Glomerular visceral epithelial cell (primary cell): ENCODE results near the gene RGR.

Experiments used
- DNase-seq: peaks from one replicate; pipeline ENCODE4 v3.0.0-alpha.2; 2016; ENCODE audit errors: extremely low spot score

Gene RGR, protein sequence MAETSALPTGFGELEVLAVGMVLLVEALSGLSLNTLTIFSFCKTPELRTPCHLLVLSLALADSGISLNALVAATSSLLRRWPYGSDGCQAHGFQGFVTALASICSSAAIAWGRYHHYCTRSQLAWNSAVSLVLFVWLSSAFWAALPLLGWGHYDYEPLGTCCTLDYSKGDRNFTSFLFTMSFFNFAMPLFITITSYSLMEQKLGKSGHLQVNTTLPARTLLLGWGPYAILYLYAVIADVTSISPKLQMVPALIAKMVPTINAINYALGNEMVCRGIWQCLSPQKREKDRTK

DNA sequence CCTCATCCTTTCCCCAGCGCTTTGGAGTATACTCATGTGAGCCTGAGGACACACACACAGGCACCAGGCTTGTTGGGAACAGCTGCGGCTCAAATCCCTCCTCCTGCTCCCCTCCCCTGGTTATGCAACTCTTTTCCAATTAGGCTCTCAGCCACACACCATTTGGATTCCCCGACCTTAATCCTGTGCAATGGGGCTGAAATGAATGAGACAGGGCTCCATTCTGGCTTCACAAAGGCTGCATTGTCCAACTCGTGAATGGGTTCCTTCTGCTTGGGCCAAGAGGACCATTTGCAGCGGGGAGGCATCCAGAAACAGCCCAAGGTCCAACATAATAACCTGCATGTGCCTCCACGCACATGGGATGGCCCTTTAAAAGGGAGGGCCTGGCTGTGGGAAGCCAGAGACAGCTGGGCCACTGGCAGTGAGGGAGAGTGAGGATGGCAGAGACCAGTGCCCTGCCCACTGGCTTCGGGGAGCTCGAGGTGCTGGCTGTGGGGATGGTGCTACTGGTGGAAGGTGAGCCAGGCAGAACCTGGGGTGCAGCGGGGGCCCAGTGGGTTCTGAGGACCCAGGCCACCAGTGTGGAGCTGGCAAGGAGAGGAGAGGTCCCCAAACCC lies at the start of gene RGR:
RGR (plus strand) TSS at position 403 of the 620 bp plus-strand sequence; CDS start at position 441, 38 bp downstream.
- DNase-seq = no peak

DNA sequence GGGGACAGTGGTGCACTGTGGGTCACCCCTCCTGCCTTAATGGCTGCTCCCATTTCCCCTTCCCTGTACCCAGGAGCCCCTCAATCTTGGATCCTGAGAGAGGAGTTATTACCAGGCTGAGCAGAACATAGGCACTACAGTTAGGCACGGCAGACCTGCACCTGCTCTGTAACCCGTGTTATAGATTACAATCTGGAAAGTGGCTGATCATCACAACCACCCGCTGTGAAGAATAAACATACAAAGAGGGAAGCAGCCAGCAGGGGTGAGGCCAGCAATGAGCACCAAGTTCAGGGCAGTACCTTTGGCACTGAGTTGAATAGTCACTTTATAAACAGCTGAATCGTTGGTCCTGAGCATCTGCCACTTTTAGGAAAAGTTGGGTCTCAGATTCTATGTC lies 48.8 kb upstream of the RGR start:
- no peak for DNase-seq

DNA sequence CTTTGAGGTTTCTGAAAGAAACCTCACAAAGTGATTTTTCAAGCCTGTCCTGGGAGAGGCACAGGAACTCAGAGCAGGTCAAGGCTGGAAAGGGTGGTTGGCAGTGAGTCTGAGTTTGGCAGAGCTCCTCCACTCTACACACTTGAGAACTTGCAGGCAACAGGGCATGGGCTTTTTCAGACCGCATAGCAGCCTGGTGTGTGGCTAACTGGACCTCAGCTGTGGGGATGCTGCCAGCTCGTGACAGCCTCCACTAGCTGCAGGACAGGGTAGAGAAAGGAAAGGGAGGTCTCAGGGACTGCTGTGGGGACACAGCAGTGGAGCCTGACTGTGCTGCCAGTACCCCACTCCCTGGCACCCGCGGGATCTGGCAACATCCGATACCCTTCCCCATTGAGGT lies 47.9 kb upstream of the RGR start:
- peak; percentile 13 for DNase-seq

DNA sequence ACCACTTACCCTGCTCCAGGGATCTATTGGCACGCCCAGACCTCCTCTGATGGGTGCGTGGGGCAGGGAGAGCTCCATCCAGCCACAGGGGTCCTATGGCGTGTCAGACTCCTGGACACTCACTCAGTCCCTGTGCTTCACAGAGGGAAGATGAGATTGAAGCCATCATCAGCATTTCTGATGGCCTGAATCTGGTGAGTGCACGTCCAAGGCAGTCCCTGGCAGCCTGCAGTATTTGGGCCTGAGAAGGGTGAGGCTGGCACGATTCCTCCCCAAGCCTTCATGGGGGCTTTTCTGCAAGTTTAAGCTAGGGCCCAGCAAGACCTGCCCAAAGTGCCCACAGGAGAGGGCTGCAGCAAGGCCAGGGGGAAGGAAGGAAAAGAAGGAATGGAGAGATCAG lies 47.2 kb upstream of the RGR start:
- no peak for DNase-seq

DNA sequence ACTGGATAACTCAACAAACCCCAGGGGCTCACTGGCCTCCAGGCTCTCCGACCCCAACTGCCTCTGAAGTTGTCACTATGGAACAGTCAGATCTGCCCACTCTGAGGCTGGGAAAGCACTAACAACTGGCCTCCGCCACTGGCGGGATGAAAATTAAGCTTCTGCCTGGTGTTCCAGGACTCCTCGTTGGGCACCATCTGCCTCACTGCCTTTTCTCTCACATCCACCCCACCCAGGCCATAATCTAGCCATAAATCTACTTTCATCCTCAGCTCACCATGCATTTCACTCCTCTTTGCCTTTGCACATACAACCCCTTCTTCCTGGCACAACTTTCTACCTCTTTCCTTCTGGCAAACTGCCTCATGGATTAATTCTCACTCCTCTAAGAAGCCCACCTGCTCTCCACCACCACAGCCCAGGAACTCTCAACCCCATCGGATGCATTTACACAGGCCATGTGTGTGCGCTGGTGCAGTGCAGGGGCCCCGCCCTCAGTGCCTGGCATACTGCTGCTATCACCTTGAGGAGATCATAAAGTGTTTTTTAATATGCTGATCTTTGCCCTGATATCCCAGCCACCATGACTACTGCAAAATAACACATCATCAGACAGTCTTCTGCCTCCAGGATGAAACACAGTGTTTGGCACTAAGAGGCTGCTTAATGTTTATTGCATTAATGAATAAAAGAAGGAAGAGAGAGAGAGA lies 46.5 kb upstream of the RGR start:
- DNase-seq = no peak

DNA sequence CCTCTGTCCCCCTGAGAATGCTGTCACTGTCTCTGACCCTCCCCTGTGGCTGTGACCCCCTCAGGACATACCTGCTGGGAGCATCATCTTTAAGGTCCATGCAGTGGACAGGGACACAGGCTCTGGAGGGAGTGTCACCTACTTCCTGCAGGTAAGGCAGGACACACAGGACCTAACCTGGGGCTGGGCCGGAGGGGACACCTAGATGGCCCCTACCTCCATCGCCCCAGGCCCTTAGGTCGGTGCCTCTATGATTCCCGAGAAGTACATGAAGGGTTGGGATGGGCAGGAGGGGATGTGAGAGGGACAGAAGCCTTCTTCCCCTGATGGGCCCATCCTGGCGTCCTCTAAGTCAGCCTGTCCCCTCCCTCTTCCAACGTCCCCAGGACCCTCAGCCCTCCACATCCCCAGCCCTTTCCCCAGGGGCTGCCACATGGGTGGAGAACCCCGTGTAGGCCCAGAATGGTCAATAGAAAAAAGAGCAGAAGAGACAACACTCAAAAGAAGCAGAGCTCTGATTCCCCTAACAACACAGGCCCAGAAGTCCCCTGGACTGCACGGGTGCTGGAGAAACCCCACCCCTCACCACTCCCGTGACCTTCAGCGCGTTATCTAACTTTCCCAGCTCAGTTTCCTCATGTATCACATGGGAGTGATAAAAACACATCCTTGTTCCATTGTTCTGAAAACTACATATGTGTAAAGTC lies 44.2 kb upstream of the RGR start:
- DNase-seq = no peak

DNA sequence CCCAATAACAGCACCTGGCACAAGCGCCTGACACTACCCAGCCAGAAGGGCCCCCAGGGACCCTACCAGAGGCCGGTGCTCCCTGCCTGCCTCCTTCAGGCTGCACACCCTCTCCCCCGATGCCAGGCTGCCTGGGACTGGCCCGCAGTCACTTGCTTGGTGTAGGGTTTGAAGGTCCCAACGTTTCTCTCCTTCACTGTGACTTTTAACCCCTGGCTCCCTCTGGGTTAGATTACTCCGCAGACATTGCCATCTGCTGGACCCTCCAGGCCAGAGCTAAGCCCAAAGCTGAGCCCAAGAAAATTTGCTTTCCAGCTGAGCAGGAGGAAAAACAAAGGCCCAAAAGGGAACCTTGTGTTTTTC lies 43.6 kb upstream of the RGR start:
- no peak for DNase-seq

DNA sequence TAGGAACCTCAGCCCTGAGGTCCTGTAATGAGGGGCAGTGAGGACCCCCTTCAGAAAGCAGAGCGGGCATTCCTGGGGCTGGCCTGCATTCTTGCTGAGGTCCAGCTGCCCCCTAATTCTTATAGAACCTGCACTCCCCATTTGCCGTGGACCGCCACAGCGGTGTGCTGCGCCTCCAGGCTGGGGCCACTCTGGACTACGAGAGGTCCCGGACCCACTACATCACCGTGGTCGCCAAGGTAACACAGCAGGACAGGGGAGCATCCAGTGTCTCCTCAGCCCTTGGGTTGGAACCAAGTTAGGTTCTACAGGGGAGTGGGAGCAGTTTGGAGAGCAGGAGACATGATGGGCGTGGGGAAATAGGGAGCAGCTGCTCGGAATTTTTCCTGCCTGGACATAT lies 43.2 kb upstream of the RGR start:
- DNase-seq = no peak

DNA sequence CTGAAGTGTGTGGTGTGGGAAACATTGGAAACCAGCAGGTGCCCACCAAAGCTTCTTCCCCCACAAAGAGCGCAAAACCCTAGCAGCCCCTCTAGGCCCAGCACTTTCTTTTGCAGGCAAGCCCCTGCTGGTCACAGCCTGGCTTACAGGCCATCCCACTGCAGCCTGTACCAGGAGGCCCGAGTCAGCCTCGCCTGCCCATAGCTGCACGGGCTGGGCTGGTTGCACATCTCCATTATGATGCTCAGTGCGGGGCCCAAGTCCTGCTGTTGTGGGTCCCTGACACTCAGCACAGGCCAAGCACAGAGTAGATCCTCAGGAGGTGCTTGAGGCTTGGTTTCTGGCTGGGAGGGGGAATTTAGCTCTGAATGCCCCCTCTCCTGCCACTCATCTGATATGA lies 42.5 kb upstream of the RGR start:
- no peak for DNase-seq

DNA sequence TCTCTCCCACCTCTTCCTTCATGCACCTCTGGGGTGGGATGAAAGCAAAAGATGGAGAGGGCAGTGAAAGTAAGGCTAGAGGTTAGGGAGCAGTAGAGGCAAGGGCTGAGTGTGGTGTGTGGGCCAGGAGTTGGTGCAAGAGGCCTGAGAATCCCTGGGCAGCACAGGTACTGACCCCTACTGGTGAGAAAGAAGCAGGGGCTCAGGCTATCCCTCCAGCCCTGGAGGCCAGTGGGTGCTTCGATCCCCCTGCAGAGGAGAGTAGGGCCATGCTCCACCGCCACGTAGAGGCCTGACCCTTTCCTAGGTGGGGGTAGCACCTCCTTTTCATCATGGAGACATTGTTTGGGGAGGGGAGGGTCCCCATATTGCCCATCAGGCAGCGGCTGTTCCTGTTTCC lies 40.7 kb upstream of the RGR start:
- DNase-seq = peak; percentile 26

DNA sequence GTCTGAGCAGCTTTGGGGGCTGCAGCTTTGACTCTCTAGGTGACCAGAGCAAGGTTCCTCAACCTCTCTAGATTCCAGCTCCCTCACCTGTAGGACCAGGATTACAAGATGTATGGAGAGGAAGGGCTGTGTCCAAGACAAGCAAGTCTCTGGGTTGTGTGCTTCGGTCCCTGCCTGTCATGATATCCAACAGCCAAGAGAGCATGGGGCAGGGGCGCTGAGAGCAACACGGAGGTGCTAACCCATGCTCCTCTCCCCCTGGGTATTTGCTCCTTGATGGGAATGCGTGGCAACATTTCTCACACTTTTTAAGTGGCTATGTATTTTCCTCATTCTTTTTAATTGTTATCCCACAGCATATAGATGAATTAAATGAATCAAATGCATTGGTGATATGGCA lies 40.2 kb upstream of the RGR start:
- no peak for DNase-seq

DNA sequence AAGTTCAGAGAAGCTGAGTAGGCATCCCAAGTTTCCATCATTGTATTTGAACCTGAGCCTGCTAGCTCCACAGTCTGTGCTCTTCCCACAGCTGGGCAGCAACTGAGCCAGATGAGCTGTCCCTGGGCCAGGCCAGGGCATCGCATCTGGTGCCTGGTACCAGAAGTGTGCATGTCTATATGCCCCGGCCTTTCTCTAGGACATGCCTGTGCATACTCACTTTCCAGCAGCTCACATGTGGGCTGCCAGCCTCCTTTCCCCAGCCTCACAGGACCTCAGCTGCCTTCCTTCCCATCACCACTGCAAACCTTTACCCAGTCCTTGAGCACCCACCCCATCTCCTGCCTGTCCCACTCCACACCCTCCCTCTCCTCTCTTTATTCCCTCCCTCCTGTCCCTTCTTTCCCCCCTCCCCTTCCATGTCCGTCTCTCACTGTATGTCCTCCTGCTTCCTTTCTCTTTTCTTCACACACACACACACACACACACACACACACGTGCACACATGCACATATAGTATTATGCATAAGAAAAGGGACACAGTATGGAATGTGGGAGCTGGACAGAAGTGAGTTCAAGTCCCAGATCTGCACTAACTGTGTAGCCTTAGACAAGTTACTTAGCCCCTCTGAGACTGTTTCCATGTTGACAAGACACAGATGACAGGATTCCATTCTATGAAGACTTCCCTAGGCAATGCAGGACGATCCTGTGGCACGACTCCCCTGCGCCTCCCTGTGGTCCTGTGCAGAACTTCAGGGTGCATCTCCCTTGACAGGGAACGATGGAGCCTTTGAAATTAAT lies 39.6 kb upstream of the RGR start:
- DNase-seq = peak; percentile 76

DNA sequence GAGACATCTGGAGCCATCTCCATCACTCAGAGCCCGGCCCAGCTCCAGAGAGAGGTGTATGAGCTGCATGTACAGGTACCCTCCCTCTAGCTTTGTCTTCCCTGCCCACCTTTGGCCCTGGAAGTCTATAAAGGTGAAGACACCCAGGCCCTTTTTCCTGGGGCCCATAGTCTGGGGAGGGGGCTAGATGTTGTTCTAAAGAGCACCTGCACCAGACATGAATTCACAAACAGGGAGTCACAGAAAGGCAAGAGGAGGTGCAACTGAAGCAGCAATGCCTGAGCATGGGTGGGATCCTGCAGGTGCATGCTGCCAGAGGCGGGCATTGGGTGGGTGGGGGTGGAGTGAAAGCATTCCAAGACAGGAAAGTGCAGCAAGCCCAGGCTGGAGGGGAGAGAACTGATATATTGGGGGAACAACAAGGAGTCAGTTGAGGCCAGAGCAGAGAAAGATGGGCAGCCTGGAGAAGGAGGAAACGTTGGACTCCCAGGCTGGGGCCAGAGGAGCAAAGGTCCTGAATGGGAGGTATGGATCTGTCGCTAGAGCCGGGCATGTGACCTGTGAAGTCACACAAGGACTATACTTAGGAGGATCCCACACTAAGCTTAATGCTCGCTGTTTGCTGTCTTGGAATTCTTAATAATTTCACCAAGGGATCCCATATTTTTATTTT lies 38.9 kb upstream of the RGR start:
- DNase-seq = no peak

DNA sequence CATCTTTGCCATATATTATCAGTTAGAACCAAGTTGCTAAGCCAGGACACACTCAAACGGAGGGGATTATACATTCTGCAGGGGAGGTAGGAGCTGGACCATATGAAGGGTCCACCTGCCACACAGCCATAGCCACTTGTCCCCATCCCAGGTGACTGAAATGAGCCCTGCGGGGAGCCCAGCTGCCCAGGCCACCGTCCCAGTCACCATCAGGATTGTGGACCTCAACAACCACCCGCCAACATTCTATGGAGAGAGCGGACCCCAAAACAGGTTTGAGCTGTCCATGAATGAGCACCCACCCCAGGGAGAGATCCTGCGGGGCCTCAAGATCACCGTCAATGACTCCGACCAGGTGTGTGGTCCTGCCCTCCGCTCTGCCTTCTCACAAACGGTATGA lies 36.8 kb upstream of the RGR start:
- DNase-seq = no peak

DNA sequence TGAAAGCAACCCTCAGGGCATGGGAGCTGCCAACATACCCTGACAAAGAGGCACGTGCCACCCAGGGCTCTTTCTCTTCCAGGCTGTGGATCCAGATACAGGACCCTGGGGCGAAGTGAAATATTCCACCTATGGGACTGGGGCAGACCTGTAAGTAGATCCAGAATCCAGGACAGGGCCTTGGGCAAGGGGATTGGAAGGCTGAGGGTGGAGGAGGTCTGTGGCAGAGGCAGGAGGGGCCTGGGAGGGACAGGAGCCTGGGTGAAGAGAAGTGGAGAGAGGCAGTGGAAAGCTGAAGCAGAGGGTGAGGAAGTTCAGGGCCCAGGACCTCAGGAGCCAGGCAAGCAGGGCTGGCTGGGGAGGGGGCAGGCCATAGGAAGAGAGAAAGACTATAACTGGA lies 33.3 kb upstream of the RGR start:
- no peak for DNase-seq

DNA sequence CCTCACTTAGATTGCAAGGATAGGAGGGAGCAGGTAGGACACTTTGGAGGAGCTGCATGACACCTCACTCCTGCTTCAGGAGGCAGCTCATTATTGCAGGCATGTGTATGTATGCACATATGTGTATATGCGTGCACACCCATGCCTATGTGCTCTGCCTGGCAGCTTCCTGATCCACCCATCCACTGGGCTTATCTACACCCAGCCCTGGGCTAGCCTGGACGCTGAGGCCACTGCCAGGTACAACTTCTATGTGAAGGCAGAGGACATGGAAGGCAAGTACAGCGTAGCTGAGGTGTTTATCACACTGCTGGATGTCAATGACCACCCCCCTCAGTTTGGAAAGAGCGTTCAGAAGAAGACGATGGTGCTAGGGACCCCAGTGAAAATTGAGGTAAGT lies 32.8 kb upstream of the RGR start:
- DNase-seq = no peak

DNA sequence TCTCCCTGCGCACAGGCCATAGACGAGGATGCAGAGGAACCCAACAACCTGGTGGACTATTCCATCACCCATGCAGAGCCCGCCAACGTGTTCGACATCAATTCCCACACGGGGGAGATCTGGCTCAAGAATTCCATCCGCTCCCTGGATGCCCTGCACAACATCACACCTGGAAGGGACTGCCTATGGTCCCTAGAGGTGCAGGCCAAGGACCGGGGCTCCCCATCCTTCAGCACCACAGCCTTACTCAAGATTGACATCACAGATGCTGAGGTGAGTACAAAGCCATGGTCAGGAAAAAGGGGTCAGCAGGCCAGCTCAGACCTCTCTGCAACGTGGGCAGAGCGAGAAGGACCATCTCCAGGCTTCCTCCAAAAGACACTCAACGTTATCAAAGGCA lies 31.8 kb upstream of the RGR start:
- DNase-seq = no peak

DNA sequence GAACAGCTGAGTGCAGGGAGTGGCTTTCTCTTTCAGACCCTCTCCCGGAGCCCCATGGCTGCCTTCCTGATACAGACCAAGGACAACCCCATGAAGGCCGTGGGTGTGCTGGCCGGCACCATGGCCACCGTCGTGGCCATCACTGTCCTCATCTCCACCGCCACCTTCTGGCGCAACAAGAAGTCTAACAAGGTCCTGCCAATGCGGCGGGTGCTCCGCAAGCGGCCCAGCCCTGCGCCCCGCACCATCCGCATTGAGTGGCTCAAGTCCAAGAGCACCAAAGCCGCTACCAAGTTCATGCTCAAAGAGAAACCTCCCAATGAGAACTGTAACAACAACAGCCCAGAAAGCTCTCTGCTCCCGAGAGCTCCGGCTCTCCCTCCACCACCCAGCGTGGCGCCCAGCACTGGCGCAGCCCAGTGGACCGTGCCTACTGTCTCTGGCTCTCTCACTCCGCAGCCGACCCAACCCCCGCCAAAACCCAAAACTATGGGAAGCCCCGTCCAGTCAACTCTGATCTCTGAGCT lies 30.7 kb upstream of the RGR start:
- DNase-seq = no peak

DNA sequence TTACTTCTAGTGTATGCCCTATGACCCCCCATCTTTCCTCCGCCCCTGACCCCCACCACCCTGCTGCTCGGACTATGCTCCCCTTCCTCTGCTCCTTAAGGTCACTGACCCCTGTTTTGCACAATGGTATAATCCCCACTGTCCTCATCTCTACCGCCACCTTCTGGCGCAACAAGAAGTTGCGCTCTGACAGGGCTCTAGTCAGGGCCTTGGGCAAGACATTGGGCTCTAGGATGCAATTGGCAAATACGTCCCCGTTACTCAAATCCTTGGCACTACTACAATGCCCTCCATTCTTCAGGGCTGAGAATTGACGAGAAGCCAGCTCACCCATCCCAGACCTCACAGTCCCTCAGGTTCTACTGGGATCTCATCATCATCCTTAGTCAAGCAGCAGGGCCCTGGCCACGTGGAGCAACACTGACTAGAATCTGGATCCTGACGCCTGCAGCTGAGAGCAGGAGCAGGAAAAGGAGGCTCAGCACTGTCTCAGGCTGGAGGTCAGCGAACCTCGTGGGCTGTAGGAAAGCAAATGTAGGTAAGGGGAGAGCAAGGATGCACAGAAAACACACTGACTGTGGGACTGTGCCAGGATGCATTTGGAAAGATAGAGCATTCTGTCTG lies 30.1 kb upstream of the RGR start:
- no peak for DNase-seq

DNA sequence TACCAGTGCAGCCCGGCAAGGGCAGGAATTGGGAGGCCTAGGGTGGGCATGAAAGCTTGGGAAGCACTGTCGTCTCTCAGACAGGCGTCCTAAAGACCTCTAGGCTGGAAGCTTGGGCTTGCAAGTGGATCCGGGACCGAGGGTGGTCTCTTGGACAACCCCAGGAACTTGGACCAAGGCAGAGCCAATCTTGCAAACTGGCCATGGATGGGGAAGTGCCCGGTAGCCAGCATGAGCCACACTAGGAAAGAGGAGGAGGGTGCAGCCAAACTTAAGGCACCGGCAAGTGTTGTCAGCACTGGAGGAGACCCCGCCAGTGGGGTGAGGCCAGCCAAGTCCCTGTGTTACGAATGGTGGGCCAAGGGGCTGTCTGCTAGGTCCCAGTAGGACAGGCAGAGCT lies 28.0 kb upstream of the RGR start:
- DNase-seq = no peak

DNA sequence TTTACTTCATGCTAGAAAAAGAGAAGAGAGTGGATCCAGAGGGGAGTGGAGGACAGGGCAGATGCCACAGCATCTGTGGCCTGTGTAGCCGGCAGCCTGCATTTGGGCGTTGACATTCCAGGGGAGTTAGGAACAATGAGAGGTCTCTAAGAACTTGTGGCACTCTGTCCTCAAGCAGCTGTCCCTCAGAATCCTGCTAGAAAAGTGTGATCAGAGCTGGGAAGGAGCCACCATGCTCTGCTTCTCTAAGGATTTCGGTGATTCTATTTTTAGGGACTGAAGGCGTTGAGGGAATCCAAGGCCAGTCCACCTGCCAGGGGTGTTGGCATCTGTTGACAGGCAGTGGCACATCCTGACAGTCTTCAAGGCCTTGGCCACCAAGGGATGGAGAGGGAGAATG lies 27.1 kb upstream of the RGR start:
- no peak for DNase-seq
